DOHH2 (cell line): ENCODE results near the gene ZNF474.

Source experiments
- H3F3A ChIP-seq: fragments of 200-600 bp; sonication (generic), shearing (Covaris generic); 2 replicates; pipeline ENCODE4 v1.6.0; 2016; ENCODE audit warnings: antibody characterized with exemption, mild to moderate bottlenecking; ENCODE audit not compliant: control insufficient read depth, insufficient read depth
- H3K27ac ChIP-seq: fragments of 200-600 bp; sonication (generic); 2 replicates; pipeline ENCODE4 v1.5.1; 2014; ENCODE audit warnings: low read depth, mild to moderate bottlenecking, low read length, moderate library complexity
- H3K27me3 ChIP-seq: fragments of 200-600 bp; sonication (generic); 2 replicates; pipeline ENCODE4 v1.6.1; 2014; ENCODE audit warnings: mild to moderate bottlenecking, low read length, mixed read lengths; ENCODE audit not compliant: control insufficient read depth
- H3K36me3 ChIP-seq: fragments of 200-600 bp; sonication (generic); 2 replicates; pipeline ENCODE4 v1.6.1; 2014; ENCODE audit warnings: mild to moderate bottlenecking, low read length, moderate library complexity, mixed read lengths; ENCODE audit not compliant: control insufficient read depth
- H3K4me1 ChIP-seq: fragments of 200-600 bp; sonication (generic); 2 replicates; pipeline ENCODE4 v1.6.1; 2014; ENCODE audit warnings: mild to moderate bottlenecking, low read length, mixed read lengths; ENCODE audit not compliant: control insufficient read depth
- H3K4me2 ChIP-seq: fragments of 200-600 bp; sonication (generic); 2 replicates; pipeline ENCODE4 v1.6.0; 2014; ENCODE audit warnings: mild to moderate bottlenecking, low read length, moderate library complexity
- H3K4me3 ChIP-seq: fragments of 200-600 bp; sonication (generic); 2 replicates; pipeline ENCODE4 v1.5.1; 2014; ENCODE audit warnings: mild to moderate bottlenecking, low read length, mixed read lengths
- H3K79me2 ChIP-seq: fragments of 200-600 bp; sonication (generic); 2 replicates; pipeline ENCODE4 v1.6.1; 2014; ENCODE audit warnings: mild to moderate bottlenecking, low read length, mixed read lengths; ENCODE audit not compliant: control insufficient read depth
- H3K9me2 ChIP-seq: fragments of 200-600 bp; sonication (generic); replicated peaks from 2 replicates; pipeline ENCODE4 v1.6.1; 2014; ENCODE audit warnings: mild to moderate bottlenecking, low read length, mixed read lengths; ENCODE audit not compliant: control insufficient read depth
- H3K9me3 ChIP-seq: fragments of 200-600 bp; sonication (generic); 2 replicates; pipeline ENCODE4 v1.6.1; 2014; ENCODE audit warnings: antibody characterized with exemption, low read length, mixed read lengths; ENCODE audit not compliant: control insufficient read depth, insufficient read depth
- H4K20me1 ChIP-seq: fragments of 200-600 bp; sonication (generic); 2 replicates; pipeline ENCODE4 v1.6.0; 2014; ENCODE audit warnings: low read depth, mild to moderate bottlenecking, antibody characterized with exemption, low read length, moderate library complexity; ENCODE audit not compliant: control insufficient read depth, insufficient read depth
- CTCF ChIP-seq: fragments of 200-600 bp; sonication (generic); IDR thresholded peaks from one replicate; pipeline ENCODE4 v1.5.1; 2014; ENCODE audit warnings: antibody characterized with exemption, mild to moderate bottlenecking, low read depth, low read length; ENCODE audit not compliant: poor library complexity, severe bottlenecking
- EZH2phosphoT487 ChIP-seq: fragments of 200-600 bp; sonication (generic); IDR thresholded peaks from 2 replicates; pipeline ENCODE4 v1.6.1; 2017; ENCODE audit warnings: borderline replicate concordance, mild to moderate bottlenecking, antibody characterized with exemption, low read length, moderate library complexity, mixed read lengths

The ZNF474 gene

DNA sequence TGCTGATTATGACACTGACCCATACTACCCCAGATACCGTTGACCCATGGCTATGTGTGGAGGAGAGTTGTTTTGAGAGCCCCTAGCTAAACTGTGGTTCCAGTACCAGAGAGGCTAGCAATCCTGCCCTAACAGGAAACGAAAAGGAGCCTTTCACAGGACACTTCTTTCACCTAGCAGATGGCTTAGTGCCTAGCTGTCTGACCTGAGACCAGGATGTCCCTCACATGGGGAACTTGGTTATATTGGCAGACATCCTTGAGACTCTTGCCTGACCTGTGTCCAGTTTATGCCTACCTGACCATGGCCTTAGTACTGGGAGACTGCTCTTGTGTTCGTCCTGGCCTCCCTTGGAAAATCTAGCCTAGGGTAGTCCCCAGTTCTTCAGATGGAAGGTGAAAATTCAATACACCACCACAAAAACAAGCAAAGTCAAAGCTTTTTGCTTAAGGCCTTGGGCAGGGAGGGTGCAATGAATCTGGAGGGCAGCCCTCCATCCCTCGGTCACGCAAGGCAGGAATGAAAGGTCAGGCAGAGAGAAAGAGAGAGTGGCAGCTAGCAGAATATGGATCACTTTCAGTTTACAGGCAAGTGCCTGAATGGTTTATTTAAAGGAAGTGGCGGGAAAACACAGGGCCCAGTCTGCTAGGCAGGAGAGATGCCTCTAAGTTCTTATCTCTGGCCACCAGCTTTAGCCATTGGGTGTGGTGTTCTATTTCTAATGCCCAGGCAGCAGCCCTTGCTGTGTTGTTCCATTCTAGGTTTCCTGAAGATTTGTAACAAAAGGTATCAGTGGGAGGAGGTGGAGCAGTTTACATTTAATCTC, 16.4 kb upstream of the ZNF474 start:
- Histone ChIP-seq H3K4me3 (no peak overlapping the region), H3K36me3 (no peaks in the 10 kb centered on the region), H3F3A (no peaks in the 10 kb centered on the region), H3K27ac (no peak overlapping the region), H3K9me2 (no peaks in the 10 kb centered on the region), H3K79me2 (no peaks in the 10 kb centered on the region), H3K4me2 (no peak overlapping the region), H3K4me1 (no peaks in the 10 kb centered on the region), H4K20me1 (no peaks in the 10 kb centered on the region), H3K9me3 (no peaks in the 10 kb centered on the region), H3K27me3 (no peaks in the 10 kb centered on the region)
- no peak for TF ChIP-seq CTCF
- TF ChIP-seq EZH2phosphoT487 = no peak

GRCh38 chr5:122114501-122114900, 14.8 kb upstream of the ZNF474 start:
- no peaks in the 10 kb centered on the region for H3F3A ChIP-seq
- TF ChIP-seq CTCF (no peak), EZH2phosphoT487 (no peak)
- H3K4me1 ChIP-seq = no peaks in the 10 kb centered on the region
- no peaks in the 10 kb centered on the region for H3K9me3 ChIP-seq
- no peaks in the 10 kb centered on the region for H3K79me2 ChIP-seq
- H3K4me2 ChIP-seq = no peak overlapping the region
- no peaks in the 10 kb centered on the region for H4K20me1 ChIP-seq
- no peak overlapping the region for H3K4me3 ChIP-seq
- H3K27me3 ChIP-seq = no peaks in the 10 kb centered on the region
- no peak overlapping the region for H3K27ac ChIP-seq
- H3K36me3 ChIP-seq = no peaks in the 10 kb centered on the region
- H3K9me2 ChIP-seq = no peaks in the 10 kb centered on the region

- Histone ChIP-seq H3K4me3 (no peak overlapping the region), H3K27ac (no peak overlapping the region), H3K9me2 (no peaks in the 10 kb centered on the region), H3K27me3 (no peaks in the 10 kb centered on the region), H3K9me3 (no peaks in the 10 kb centered on the region), H3K4me1 (no peaks in the 10 kb centered on the region), H3F3A (no peaks in the 10 kb centered on the region), H3K4me2 (no peak overlapping the region), H3K79me2 (no peaks in the 10 kb centered on the region), H3K36me3 (no peaks in the 10 kb centered on the region), H4K20me1 (no peaks in the 10 kb centered on the region)
- TF ChIP-seq EZH2phosphoT487 = no peak
- TF ChIP-seq CTCF = no peak
Measured at GRCh38 chr5:122118356-122118948, 10.9 kb upstream of the ZNF474 start.
